Fibroblast of the aortic adventitia (primary cell): ENCODE measurements around the gene SSH2. TPM values are rescaled to one million over a fixed set of nuclear protein-coding genes. Genes with fewer than 3 reads are reported as not detected.

Experiments used
- DNase-seq: peaks from one replicate; pipeline ENCODE4 v3.0.0-alpha.2; 2010; ENCODE audit warnings: low read depth
- H3K4me3 ChIP-seq: 2 replicates; pipeline ENCODE4 v1.5.1; 2011; ENCODE audit warnings: low read depth, mild to moderate bottlenecking, control low read depth, low read length, moderate library complexity
- CTCF ChIP-seq: IDR thresholded peaks from 2 replicates; pipeline ENCODE4 v1.5.1; 2011; ENCODE audit warnings: mild to moderate bottlenecking, low read length, control low read depth, inconsistent platforms; ENCODE audit not compliant: insufficient read depth
- total RNA-seq: library from RNA; depleted of rRNA; stranded (reverse); fragments of >200 nt; gene quantifications from 2 replicates; pipeline ENCODE4 v1.2.3, GENCODE V29; 2012; ENCODE audit warnings: low replicate concordance

Gene SSH2, protein sequence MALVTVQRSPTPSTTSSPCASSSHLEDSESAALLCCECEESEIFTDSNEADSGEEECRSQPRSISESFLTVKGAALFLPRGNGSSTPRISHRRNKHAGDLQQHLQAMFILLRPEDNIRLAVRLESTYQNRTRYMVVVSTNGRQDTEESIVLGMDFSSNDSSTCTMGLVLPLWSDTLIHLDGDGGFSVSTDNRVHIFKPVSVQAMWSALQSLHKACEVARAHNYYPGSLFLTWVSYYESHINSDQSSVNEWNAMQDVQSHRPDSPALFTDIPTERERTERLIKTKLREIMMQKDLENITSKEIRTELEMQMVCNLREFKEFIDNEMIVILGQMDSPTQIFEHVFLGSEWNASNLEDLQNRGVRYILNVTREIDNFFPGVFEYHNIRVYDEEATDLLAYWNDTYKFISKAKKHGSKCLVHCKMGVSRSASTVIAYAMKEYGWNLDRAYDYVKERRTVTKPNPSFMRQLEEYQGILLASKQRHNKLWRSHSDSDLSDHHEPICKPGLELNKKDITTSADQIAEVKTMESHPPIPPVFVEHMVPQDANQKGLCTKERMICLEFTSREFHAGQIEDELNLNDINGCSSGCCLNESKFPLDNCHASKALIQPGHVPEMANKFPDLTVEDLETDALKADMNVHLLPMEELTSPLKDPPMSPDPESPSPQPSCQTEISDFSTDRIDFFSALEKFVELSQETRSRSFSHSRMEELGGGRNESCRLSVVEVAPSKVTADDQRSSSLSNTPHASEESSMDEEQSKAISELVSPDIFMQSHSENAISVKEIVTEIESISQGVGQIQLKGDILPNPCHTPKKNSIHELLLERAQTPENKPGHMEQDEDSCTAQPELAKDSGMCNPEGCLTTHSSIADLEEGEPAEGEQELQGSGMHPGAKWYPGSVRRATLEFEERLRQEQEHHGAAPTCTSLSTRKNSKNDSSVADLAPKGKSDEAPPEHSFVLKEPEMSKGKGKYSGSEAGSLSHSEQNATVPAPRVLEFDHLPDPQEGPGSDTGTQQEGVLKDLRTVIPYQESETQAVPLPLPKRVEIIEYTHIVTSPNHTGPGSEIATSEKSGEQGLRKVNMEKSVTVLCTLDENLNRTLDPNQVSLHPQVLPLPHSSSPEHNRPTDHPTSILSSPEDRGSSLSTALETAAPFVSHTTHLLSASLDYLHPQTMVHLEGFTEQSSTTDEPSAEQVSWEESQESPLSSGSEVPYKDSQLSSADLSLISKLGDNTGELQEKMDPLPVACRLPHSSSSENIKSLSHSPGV (N-terminal part only)
- total RNA-seq: 15.9 and 21.1 TPM in 2 replicates

GRCh38 chr17:29929533-29930408 is at the start of gene SSH2:
SSH2 (minus strand) TSS chr17:29930228; CDS start chr17:29930000, 228 bp downstream.
- TF ChIP-seq CTCF: no peak
- peak within 1 kb of the TSS; percentile 99 for H3K4me3 ChIP-seq
- peak; percentile 69 for DNase-seq

DNA sequence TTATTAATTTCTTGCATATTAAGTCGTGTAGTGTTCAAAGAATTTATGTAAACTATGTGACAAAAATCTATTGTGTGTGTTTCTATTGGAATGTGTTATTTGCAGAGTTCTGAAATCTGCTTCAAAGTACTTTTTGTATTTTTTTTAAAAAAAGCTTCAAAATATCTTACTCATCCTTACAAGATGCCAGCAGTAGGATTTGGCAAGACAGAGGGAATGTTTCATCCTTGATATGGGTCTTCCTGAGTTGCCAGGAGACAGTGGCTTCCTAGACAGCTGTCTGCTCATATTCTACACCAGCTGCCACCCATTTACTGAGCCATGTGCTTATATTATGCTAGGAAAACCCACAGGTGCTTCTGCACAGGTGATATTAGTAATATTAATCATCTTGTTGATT is 47.8 kb upstream of the SSH2 start:
- peak; percentile 63 for DNase-seq
- no peak for TF ChIP-seq CTCF
- no peak overlapping the region for H3K4me3 ChIP-seq

DNA sequence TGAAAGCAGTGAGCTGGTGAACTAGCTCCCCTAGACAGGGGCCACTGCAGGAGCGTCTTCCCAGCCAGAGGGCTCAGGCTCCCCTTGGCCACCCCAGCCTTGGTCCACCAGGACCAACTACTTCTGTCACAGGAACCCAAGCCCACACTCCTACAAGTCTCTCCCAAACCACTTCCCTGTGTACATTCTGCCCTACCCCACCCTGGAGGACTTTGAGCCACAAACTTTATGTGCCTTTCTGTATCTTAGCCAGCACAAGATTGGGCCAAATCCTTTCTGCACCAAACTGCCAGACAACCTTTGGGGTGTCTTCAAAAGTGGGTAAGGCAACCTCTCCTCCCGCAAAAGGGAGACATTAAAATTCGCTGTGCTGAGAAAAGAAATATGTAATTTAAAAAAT is 43.0 kb upstream of the SSH2 start:
- DNase-seq: no peak
- no peak overlapping the region for H3K4me3 ChIP-seq
- TF ChIP-seq CTCF: no peak

GRCh38 chr17:29972277-29972676 is 42.2 kb upstream of the SSH2 start:
- no peak overlapping the region for H3K4me3 ChIP-seq
- TF ChIP-seq CTCF: no peak
- DNase-seq: no peak

GRCh38 chr17:29968271-29968670 is 38.2 kb upstream of the SSH2 start:
- no peak overlapping the region for H3K4me3 ChIP-seq
- DNase-seq: no peak
- TF ChIP-seq CTCF: no peak

GRCh38 chr17:29962656-29963055 is 32.6 kb upstream of the SSH2 start:
- TF ChIP-seq CTCF: no peak
- no peak for DNase-seq
- H3K4me3 ChIP-seq: no peak overlapping the region
